Adipose tissue (tissue), 3 donors: ENCODE measurements around the gene LUC7L2. TPM values are rescaled to one million over a fixed set of nuclear protein-coding genes. Genes with fewer than 3 reads are reported as not detected.
"Not testable (repeated sequence)": the region's sequence is repeated elsewhere in the genome, so short reads cannot be mapped to it uniquely, and the experiment has no call there.

Source experiments
- H3K27ac ChIP-seq: one replicate; pipeline ENCODE4 v1.5.1; 2013; ENCODE audit warnings: low read depth, low read length
- WGBS, 3 donors: extraction: QIAGEN DNeasy Blood & Tissue Kit; methylation state at CpG; one replicate each; pipeline ENCODE4 v1.1.7; 2013; 5-methylcytosine and 5-hydroxymethylcytosine counted together
- polyA plus RNA-seq, 3 donors: library from polyadenylated mRNA; stranded (reverse); fragments of 200-250 nt; gene quantifications; one replicate each; pipeline ENCODE4 v1.2.3, GENCODE V29; 2013
- donor health status: healthy with polysubstance abuse.
- donor health status: Bipolar disorder and iron deficiency.
- donor health status: healthy.

Gene LUC7L2
- polyA plus RNA-seq, 3 donors, result 20.1 to 50.2 (median 32.4) TPM

DNA sequence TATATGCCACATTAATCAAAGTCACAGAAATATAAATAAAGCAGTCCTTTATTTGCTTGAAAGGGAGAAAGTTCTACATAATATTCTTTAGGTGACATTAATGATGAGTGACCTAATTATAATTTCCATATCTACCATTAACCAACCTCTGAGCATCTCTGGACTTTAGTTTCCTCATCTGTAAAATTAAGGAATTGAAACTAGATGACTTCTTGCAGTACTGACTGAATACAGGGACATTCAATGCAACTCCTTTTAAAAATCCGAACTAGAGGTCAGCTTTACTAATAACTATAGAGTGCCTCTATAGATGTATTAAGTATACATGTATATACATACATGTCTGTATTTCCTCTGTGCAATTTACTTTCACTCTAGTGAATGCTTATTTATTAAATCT lies 14.7 kb upstream of the LUC7L2 start:
- 88 to 95% (median 92%) methylated on average over 1 of the region's 1 CpG for WGBS, 3 donors
- H3K27ac ChIP-seq, result no peak overlapping the region

DNA sequence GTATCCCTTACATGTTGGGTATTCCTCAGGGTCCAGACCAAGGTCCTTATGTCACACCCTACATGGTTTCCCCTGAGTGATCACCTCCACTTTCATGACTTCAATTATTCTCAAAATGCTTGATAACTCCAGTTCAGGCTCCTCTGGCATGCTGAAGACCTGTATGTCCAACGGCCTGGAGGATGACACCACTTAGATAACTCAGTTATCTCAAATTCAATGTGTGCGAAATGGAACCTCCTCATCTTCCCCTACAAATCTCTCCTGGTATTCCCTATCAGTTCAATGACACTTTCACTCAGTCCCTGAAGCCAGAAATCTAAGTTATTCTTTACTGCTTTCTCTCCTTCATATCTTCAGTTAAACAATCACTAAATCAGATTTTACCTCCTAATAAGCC lies 8.7 kb upstream of the LUC7L2 start:
- no peak overlapping the region for H3K27ac ChIP-seq
- 95 to 98% (median 97%) methylated on average over 2 of the region's 2 CpGs for WGBS, 3 donors

DNA sequence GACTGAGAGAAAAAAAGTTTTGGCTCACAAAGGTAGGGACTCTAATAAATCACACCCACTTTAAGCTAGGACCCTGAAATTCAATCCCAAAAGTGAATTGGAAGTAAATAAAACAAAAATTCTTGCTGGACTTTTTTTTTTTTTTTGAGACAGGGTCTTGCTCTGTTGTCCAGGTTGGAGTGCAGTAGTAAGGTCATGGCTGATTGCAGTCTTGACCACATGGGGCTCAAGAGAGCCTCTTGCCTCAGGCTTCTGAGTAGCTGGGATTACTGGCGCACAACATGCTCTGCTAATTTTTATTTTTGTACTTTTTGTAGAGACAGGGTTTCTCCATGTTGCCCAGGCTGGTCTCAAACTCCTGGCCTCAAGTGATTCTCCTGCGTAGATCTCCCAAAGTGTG lies 5.0 kb upstream of the LUC7L2 start:
- no peak overlapping the region for H3K27ac ChIP-seq
- WGBS, 3 donors, result 87 to 96% (median 92%) methylated on average over 2 of the region's 2 CpGs

DNA sequence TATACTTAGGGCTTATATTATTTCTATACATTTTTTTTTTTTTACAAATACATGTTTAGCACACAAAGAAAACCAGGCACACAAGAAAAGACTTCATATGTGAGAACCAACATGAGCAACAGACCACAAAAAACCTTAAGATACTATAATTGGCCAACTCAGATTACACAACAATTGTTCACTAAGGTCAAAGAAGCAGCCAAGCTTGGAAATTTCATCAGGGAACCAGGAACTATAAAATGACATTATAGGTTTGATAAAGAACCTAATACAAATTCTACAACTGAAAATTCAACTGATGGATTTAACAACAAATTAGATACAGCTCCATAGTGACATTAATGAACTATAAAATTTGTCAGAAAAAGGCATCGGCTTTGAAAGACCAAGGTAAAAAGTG lies 4.4 kb upstream of the LUC7L2 start:
- no peak overlapping the region for H3K27ac ChIP-seq
- 90 to 98% (median 98%) methylated on average over 1 of the region's 1 CpG for WGBS, 3 donors

DNA sequence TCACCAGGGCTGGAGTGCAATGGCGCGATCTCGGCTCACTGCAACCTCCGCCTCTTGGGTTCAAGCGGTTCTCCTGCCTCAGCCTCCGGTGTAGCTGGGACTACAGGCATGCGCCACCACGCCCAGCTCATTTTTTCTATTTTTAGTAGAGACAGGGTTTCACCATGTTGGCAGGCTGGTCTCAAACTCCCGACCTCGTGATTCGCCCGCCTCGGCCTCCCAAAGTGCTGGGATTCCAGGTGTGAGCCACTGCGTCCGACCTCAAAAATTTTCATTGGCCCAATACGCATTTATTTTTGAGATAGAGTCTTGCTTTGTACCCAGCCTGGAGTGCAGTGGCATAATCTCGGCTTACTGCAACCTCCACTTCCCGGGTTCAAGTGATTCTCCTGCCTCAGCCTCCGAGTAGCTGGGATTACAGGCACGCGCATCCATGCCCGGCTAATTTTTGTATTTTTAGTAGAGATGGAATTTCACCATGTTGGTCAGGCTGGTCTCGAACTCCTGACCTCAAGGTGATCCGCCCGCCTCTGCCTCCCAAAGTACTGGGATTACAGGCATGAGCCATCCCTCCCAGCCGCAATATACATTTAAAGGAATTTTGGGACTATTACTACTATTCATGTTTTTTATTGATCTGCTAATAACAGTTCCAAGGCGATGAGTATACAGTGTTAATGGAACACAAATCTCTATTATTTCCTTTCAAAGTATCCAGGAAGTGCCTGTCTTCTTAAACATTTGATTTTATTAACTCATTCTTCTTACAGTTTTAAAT lies 1.8 kb upstream of the LUC7L2 start:
- not testable (repeated sequence) for H3K27ac ChIP-seq
- 91 to 96% (median 92%) methylated on average over 27 of the region's 27 CpGs for WGBS, 3 donors

DNA sequence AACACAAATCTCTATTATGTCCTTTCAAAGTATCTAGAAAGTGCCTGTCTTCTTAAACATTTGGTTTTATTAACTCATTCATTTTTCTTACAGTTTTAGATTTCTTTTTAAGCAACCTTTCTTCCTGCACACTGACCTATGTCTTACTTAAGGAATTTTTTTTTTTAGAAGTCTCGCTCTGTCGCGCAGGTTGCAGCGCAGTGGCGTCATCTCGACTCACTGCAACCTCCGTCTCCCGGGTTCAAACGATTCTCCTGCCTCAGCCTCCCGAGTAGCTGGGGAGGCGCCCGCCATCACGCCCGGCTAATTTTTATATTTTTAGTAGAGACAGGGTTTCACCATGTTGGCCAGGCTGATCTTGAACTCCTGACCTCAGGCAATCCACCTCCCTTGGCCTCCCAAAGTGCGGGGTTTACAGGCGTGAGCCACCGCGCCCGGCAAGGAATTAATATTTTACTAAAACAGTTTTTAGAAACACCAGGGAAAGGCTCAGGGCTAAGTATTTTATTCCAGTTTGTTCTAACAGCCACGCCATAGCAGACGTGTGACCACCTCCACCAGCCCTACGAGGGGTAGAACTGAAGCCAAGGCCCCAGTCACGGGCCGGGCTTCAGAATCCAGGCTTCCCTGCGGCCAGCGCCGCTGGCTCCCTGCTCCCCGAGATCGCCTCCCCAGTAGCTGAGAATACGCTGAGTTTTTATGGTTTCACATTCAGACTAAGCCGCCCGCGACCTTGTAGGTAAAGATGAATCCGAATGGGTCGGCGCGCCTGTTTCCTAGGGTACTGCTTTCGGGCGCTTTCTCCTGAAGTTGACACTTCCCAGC lies 941 bp upstream of the LUC7L2 start:
- 0 to 1% (median 1%) methylated on average over 39 of the region's 39 CpGs for WGBS, 3 donors
- peak overlapping the region; percentile 36 for H3K27ac ChIP-seq

DNA sequence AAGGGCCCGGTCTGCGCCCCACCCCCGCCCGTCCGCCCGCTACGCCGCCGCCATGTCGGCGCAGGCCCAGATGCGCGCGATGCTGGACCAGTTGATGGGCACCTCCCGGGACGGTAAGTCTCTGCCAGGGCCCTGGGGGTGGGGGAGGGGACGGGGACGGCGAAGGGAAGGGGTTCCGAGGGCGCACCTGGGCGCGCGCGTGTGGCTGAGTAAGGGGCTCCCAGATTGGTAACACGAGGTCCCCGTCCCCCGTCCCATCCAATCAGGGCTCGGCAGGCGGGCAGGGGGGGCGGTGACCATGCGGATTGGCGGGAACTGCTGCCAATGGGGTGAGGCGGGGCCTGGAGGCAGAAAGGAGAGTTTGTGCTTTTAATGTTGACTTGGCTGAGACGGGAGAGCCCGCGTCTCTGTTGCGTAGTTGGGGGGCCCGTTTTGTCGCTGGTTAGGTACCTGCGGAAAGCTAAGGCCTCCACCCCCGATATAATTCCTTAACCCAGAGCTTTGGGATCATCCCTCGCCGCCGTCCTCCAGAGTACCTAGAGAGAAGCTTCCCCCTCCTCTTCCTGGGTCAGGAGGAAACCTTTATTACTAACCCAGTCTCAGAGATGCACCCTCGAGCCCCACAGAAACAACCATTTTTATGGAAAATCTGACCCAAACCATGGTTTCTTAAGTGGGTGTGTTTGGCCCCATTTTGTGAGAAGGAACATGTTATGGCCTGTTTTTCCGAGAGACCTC lies 685 bp downstream of the LUC7L2 start:
- WGBS, 3 donors, result 1% methylated on average over 38 to 47 of the region's 47 CpGs
- H3K27ac ChIP-seq, result peak overlapping the region; percentile 100

DNA sequence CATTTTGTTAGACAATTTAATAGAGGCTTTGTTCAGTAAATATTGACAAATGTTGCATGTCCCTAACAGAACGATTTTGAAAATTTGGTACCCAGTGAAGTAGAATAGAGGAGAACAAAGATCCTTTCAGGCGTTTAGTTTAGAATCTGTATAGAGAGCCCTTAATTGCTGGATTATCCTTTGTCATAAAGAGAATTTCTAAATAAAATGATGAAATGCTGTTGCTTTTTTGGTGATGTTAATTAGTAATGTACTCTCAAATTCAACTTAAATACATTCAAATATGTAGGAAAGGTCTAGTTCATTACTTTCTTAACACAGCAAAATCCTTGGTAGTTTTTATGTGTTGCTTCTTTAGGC lies 1.2 kb downstream of the LUC7L2 start:
- 0 to 5% (median 0%) methylated on average over 2 of the region's 2 CpGs for WGBS, 3 donors

DNA sequence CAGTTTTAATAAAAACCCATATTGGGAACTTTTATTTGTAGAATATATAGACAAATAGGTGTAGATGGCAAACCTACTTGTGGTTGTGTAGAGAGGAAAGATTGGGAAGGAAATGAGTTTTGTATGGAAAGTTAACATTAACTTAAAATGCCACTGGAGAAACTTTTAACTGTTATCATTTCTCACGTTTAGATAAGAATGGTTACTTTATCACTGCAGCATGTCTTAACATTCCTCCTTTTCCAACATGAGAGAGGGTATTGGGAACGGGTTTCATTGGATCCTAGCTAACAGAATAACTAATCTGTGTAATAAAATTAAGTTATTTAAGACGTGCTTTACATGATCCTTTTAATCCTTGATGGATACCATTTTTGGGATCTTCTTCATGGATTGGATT lies 1.8 kb downstream of the LUC7L2 start:
- H3K27ac ChIP-seq, result no peak overlapping the region
- WGBS, 3 donors, result 13 to 33% (median 24%) methylated on average over 3 of the region's 3 CpGs

More for the DNA sequence above, 1.2 kb downstream of the LUC7L2 start:
- H3K27ac ChIP-seq, result no peak overlapping the region

DNA sequence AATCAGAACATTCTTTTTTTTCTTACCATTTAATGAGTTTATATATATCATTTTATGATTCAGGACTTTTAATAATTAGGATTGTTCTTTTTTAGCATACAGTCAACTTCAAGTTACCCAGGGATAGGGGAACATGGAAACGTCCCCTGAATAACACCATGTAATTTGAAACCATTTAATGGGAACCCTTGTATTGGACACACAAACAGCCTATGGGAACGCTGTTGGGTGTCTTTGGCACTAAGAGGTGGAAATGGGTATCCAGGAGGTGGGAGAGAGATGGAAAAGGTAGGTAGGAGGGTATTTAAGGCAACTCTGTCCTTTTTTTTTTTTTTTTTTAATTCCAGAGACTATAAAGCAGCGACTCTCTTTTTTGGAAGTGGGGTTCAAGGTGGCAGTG lies 2.6 kb downstream of the LUC7L2 start:
- H3K27ac ChIP-seq, result no peak overlapping the region
- WGBS, 3 donors, result 49 to 61% (median 58%) methylated on average over 3 of the region's 3 CpGs

DNA sequence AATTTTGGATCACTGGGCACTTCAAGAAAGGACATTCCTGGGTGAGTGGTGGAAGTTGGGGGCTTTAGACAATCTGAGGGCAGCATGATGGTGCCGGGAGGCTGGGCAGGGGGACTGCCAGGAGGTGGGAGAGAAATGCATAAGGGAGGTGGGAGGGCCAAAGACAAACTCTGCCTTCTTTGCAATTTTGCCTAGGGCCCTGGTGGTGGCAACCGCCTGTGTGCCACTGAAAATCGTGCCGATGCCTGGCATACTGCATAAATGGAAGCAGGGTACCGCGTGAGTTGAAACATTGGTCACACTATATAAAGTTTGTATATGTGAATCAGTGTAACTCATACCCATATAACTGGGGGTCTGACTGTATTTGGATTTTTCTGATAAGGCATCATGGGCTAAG lies 3.3 kb downstream of the LUC7L2 start:
- WGBS, 3 donors, result 92 to 93% (median 92%) methylated on average over 6 of the region's 6 CpGs

DNA sequence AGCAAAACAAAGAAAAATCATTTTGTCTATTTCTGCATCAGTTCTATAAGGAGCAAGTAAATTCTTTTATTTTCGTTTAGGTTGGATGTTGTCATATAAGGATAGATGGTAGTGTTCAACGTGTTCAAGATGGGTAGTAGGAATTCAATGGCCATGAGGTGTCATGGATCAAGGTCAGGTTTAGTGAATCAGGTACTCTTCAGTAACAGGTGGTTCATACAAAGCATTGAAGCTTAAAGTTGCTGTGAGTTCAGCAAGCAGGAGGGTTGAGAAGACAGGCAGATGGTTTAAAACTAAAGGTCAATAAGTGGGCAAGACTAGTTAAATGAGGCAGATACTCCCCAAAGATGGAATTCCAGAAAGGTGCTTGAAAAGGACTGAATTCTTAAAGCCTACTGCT lies 5.6 kb downstream of the LUC7L2 start:
- 44 to 78% (median 78%) methylated on average over 2 of the region's 2 CpGs for WGBS, 3 donors
- H3K27ac ChIP-seq, result no peak overlapping the region

More for the DNA sequence above, 3.3 kb downstream of the LUC7L2 start:
- no peak overlapping the region for H3K27ac ChIP-seq

DNA sequence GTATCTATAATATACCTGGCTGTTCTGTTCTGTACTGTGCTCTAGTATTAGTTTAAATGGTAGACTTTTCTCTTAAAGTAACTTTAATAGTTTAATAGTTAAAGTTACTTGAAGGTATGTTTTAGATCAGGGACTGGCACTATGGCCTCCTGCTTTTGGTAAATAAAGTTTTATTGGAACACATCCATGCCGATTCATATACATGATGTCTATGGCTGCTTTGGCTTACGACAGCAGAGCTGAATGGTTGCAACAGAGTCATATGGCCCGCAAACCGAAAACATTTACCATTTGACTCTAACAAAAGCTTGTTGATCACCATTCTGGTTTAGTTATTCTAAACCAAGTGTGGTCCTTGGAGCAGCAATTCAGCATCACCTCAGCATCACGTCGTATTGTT lies 6.7 kb downstream of the LUC7L2 start:
- no peak overlapping the region for H3K27ac ChIP-seq
- 94 to 97% (median 97%) methylated on average over 6 of the region's 6 CpGs for WGBS, 3 donors

DNA sequence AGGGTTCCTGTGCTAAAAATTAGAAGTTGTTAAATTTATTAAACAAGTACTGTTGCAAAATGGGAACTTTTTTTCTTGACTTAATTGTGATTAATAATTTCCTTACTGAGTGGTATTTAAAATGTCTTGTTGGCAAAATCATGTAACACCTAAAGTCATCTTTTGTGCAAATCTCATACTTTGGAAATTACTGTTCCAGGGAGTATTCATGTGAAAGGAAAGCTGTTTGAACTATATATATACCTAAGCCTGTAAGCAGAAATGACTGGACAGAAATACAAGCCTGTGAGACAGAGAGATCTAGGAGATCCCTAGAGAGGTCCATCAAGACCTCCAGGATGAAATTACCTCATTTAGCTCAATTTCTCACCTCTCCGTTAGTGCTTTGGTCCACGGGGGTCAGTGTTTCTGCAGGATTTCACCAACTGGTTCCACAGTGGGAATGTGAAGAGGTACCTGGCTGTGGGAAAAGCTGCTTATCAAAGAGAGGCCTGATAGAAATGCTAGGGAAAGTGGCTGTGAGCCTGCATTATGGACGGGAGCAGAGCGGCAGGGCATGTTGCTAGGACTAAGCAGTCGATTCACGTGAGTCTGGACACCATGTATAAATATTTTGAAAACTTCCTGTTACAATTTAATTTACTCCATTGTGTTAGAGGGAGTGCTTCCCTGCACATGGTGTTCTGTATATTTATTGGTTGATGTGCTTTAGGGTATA lies 7.9 kb downstream of the LUC7L2 start:
- WGBS, 3 donors, result 62 to 81% (median 76%) methylated on average over 6 of the region's 6 CpGs
- no peak overlapping the region for H3K27ac ChIP-seq

DNA sequence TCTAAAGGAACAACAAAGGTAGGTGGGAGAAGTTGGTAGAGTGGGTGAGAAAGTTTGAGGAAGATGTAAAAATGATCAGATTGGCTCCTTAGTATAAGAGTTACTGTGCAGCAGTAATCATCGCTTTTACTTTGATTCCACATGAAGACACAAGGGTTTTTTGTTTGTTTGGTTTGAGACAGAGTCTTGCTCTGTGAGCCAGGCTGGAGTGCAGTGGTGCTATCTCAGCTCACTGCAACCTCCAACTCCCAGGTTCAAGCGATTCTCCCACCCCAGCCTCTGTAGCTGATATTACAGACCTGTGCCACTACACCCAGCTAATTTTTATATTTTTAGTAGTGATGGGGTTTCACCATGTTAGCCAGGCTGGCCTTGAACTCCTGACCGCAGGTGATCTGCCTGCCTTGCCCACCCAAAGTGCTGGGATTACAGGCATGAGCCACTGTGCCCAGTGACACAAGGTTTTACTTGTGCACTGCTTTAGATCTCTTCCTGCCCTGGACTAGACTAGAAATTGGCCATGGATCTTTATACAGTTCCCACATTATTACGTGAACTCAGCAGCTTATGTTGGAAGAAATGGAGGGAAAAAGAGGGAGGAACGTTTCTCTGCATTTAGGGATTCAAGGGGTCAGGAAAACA lies 10.7 kb downstream of the LUC7L2 start:
- WGBS, 3 donors, result 64 to 86% (median 84%) methylated on average over 5 of the region's 5 CpGs
- no peak overlapping the region for H3K27ac ChIP-seq

DNA sequence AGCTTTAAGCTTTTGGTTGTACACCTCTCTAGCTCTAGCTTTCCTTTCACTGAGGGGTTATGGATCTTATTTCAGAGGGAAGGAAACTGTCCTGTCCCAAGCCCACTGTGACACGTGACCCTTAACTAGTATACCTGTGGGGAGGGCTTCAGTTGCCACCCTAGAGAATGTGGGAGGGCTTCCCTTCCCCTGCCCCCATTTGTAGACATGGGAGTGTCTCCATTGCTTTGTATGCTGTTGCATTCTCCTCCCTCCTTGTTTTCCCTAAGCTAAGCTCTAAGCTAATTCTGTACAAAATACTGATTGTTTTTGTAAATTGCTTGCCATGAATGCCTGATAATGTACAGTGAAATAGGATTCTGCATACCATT lies 11.2 kb downstream of the LUC7L2 start:
- WGBS, 3 donors, result 81 to 85% (median 82%) methylated on average over 1 of the region's 1 CpG
- no peak overlapping the region for H3K27ac ChIP-seq

DNA sequence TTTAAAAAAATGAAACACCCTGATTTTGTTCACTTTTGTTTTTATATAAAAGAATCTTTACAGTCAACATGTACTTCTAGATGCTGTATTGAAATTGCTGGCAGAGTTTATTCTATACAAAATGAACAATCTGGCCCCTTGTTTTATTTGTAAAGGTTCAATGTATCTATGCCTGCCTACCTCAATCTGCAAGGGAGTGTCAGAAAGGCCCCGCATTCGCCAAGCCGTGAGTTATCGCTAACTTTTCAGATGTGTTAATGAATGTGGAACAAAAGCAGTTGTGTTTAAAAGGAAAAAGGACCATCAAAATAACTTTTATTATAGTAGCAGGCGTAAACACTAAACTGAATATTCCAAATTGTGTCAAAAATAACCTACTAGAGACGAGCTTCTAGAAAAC lies 14.6 kb downstream of the LUC7L2 start:
- H3K27ac ChIP-seq, result no peak overlapping the region
- WGBS, 3 donors, result 82 to 92% (median 83%) methylated on average over 6 of the region's 6 CpGs

DNA sequence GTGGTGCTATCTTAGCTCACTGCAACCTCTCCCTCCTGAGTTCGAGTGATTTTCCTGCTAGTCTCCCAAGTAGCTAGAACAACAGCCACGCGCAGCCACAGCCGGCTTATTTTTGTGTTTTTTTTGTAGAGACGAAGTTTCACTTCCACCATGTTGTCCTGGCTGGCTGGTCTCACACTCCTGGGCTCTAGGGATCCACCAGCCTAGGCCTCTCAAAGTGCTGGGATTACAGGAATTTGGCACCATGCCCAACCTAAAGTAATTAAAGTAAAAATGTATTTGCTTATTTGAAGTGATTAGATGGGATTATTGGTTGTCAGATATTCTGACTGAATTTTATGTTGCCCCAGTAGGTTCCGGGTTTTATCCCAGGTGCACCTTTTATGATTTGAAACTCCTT lies 22.7 kb downstream of the LUC7L2 start:
- WGBS, 3 donors, result 74 to 89% (median 86%) methylated on average over 6 of the region's 6 CpGs
- H3K27ac ChIP-seq, result no peak overlapping the region
